Vagina (tissue), 2 donors: ENCODE data around the gene AMBRA1.

Source experiments
- CTCF ChIP-seq, 3 experiments: fragments of 450-650 bp in 2 of 3; fragments of 200-600 bp in 1 of 3; sonication (generic) in 1 of 3; IDR thresholded peaks; one replicate each; pipeline ENCODE4 v1.5.1; 2017 to 2019; ENCODE audit warnings: antibody characterized with exemption in 3 of 3, mild to moderate bottlenecking in 2 of 3, moderate library complexity in 2 of 3
- POLR2A ChIP-seq, 2 donors: fragments of 450-650 bp; IDR thresholded peaks; one replicate each; pipeline ENCODE4 v1.6.1; 2017; ENCODE audit warnings: antibody characterized with exemption in 2 of 2, mild to moderate bottlenecking in 2 of 2, moderate library complexity in 2 of 2

- TF ChIP-seq CTCF (IDR thresholded peaks at IDR 0.05): no peak
- TF ChIP-seq POLR2A (IDR thresholded peaks at IDR 0.05): no peak
Observed at GRCh38 chr11:46450846-46451477, 142.9 kb downstream of the AMBRA1 start.
